Neural crest cell (in vitro differentiated cells): ENCODE results near the gene FAM210A. TPM values are rescaled to one million over a fixed set of nuclear protein-coding genes. Genes with fewer than 3 reads are reported as not detected.
A peak's percentile ranks its signal among the peaks of the same experiment; 100 is the strongest.
"Not testable (repeated sequence)": the region's sequence is repeated elsewhere in the genome, so short reads cannot be mapped to it uniquely, and the experiment has no call there.

Source experiments
- DNase-seq: peaks from one replicate; pipeline ENCODE4 v3.0.0; 2021; ENCODE audit warnings: low read depth, mixed read lengths, low spot score
- H3K27ac Mint-ChIP-seq: one replicate; pipeline ENCODE4 v1.8.0; 2021; ENCODE audit warnings: mild to moderate bottlenecking, mixed read lengths; ENCODE audit not compliant: unreplicated experiment
- H3K27me3 Mint-ChIP-seq: 2 replicates; pipeline ENCODE4 v1.8.0; 2021; ENCODE audit warnings: low read depth, mild to moderate bottlenecking, mixed read lengths
- H3K36me3 Mint-ChIP-seq: 2 replicates; pipeline ENCODE4 v1.8.0; 2021; ENCODE audit warnings: low read depth, mild to moderate bottlenecking, mixed read lengths
- H3K4me1 Mint-ChIP-seq: 2 replicates; pipeline ENCODE4 v1.8.0; 2021; ENCODE audit warnings: mixed read lengths
- H3K4me3 Mint-ChIP-seq: one replicate; pipeline ENCODE4 v1.8.0; 2021; ENCODE audit warnings: mild to moderate bottlenecking, mixed read lengths
- H3K9me3 Mint-ChIP-seq: 2 replicates; pipeline ENCODE4 v1.8.0; 2021; ENCODE audit warnings: mixed read lengths
- CTCF ChIP-seq: fragments of 200-600 bp; sonication (generic); conservative IDR thresholded peaks from 2 replicates; pipeline ENCODE4 v1.5.0; 2021; ENCODE audit warnings: antibody characterized with exemption, mild to moderate bottlenecking
- total RNA-seq: library from RNA; stranded (reverse); gene quantifications from 2 replicates; pipeline ENCODE4 v1.2.1, GENCODE V29; 2021

Gene FAM210A
- total RNA-seq, 1 donor from 2014 or later = 15.1 TPM

GRCh38 chr18:13684546-13684945, 41.8 kb downstream of the FAM210A start:
- Mint-ChIP-seq H3K27ac (no peak overlapping the region), H3K27me3 (no peaks in the 10 kb centered on the region), H3K4me1 (peaks cover 12% of the 10 kb centered on the region), H3K9me3 (peaks cover 4% of the 10 kb centered on the region), H3K36me3 (peaks cover 12% of the 10 kb centered on the region), H3K4me3 (no peak overlapping the region)
- no peak for DNase-seq
- TF ChIP-seq CTCF = no peak

- no peaks in the 10 kb centered on the region for H3K27me3 Mint-ChIP-seq
- TF ChIP-seq CTCF = no peak
Observed at GRCh38 chr18:13681701-13682100, 44.7 kb downstream of the FAM210A start.

GRCh38 chr18:13680612-13681011, 45.7 kb downstream of the FAM210A start:
- no peak overlapping the region for H3K4me3 Mint-ChIP-seq
- DNase-seq = peak; percentile 33
- peak; percentile 72 for TF ChIP-seq CTCF
- H3K27me3 Mint-ChIP-seq = no peaks in the 10 kb centered on the region
- H3K9me3 Mint-ChIP-seq = peaks cover 5% of the 10 kb centered on the region
- H3K36me3 Mint-ChIP-seq = peaks cover 13% of the 10 kb centered on the region
- peaks cover 16% of the 10 kb centered on the region for H3K4me1 Mint-ChIP-seq
- H3K27ac Mint-ChIP-seq = no peak overlapping the region

More at GRCh38 chr18:13681701-13682100, 44.7 kb downstream of the FAM210A start:
- Mint-ChIP-seq H3K4me1 (peaks cover 12% of the 10 kb centered on the region), H3K9me3 (peaks cover under 1% of the 10 kb centered on the region), H3K4me3 (no peak overlapping the region), H3K36me3 (peaks cover 5% of the 10 kb centered on the region), H3K27ac (no peak overlapping the region)
- DNase-seq = no peak

GRCh38 chr18:13677350-13677749, 49.0 kb downstream of the FAM210A start:
- H3K27me3 Mint-ChIP-seq, H3K4me3 Mint-ChIP-seq, DNase-seq, H3K27ac Mint-ChIP-seq, H3K9me3 Mint-ChIP-seq: not testable (repeated sequence)
- Mint-ChIP-seq H3K36me3 (peaks cover 13% of the 10 kb centered on the region), H3K4me1 (peaks cover 12% of the 10 kb centered on the region)

- Mint-ChIP-seq H3K4me3 (no peak overlapping the region), H3K27ac (no peak overlapping the region), H3K36me3 (peaks cover 13% of the 10 kb centered on the region), H3K4me1 (peaks cover 9% of the 10 kb centered on the region), H3K27me3 (no peaks in the 10 kb centered on the region), H3K9me3 (peaks cover 5% of the 10 kb centered on the region)
- DNase-seq = no peak
- no peak for TF ChIP-seq CTCF
Observed at GRCh38 chr18:13676471-13676870, 49.9 kb downstream of the FAM210A start.

GRCh38 chr18:13672657-13673056, 53.7 kb downstream of the FAM210A start:
- Mint-ChIP-seq H3K27me3 (no peaks in the 10 kb centered on the region), H3K4me3 (no peak overlapping the region), H3K36me3 (peaks cover 16% of the 10 kb centered on the region), H3K9me3 (peaks cover 5% of the 10 kb centered on the region), H3K4me1 (peaks cover 4% of the 10 kb centered on the region), H3K27ac (no peak overlapping the region)
- no peak for DNase-seq
- TF ChIP-seq CTCF = no peak
